NCI-H1436 treated with DMSO at 0.1 percent for 48 hours (cell line): ENCODE measurements around the gene HLF.

Experiments
- DNase-seq: peaks from one replicate; lab custom pipeline; 2025; lab: John Stamatoyannopoulos, UW

HLF gene

GRCh38 chr17:55274355-55275255 is 9.8 kb downstream of the HLF start:
- DNase-seq: no peak

- DNase-seq: no peak
Measured at GRCh38 chr17:55275894-55276804, 11.4 kb downstream of the HLF start.

- DNase-seq: no peak
Measured at GRCh38 chr17:55278173-55278961, 13.6 kb downstream of the HLF start.

- DNase-seq: no peak
Measured at GRCh38 chr17:55279203-55279602, 14.4 kb downstream of the HLF start.

DNA sequence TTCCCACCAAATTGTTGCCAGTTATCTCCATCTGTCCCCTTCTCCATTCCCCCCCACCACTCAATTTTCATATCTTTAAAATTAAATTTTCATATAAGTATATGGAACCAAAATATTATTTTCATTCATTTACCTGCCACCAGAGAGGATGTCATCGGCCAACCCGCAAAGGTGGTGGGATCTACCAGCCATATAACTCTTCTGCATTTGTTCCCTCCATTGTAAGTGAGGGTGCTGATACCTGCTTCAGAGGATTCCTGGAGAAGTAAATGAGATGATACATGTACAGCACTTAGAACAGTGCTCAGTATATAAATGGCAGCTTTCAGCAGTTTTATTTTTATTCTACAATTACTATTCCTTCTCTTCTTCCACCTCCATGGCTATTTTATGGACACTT is 15.0 kb downstream of the HLF start:
- DNase-seq: no peak

DNA sequence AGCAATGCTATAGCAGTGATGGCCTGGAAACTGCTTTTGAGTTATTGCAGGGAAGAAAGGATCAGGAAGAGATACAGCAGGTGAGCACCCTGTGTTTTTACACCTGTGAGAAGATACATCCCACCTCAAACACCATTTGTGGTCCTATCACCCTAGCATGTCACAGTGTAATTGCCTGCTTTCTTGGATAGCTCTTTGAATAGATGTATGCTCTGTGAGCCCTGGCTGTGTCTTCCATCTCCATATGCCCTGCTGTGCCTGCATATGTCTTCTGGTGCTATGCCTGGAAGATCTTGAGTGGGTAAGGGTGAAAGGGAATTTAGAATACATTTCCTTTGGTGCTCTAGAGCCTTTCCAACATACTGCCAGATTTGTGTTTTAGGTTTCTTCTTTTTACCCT is 15.5 kb downstream of the HLF start:
- DNase-seq: no peak

GRCh38 chr17:55281649-55282378 is 17.1 kb downstream of the HLF start:
- DNase-seq: no peak

- DNase-seq: no peak
Measured at GRCh38 chr17:55282379-55282702, 17.6 kb downstream of the HLF start.

DNA sequence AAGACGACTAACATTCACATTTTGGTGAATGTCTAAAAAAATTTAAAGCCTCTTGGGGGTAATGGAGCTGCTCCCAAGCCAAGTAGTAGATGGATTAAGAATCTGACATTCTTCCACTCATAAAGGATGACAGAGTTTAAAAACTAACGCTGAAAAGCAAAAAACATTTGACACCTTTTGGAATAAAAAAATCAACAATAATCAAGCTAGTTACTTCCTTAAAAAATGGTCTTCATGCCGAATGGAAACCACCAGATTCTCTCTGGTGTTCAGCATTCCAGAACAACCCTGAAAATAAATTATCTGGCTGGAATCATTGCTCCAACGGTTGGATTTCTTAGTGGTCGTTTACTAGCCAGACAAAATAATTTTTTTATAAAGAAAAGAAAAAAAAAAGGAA is 18.0 kb downstream of the HLF start:
- DNase-seq: no peak

DNA sequence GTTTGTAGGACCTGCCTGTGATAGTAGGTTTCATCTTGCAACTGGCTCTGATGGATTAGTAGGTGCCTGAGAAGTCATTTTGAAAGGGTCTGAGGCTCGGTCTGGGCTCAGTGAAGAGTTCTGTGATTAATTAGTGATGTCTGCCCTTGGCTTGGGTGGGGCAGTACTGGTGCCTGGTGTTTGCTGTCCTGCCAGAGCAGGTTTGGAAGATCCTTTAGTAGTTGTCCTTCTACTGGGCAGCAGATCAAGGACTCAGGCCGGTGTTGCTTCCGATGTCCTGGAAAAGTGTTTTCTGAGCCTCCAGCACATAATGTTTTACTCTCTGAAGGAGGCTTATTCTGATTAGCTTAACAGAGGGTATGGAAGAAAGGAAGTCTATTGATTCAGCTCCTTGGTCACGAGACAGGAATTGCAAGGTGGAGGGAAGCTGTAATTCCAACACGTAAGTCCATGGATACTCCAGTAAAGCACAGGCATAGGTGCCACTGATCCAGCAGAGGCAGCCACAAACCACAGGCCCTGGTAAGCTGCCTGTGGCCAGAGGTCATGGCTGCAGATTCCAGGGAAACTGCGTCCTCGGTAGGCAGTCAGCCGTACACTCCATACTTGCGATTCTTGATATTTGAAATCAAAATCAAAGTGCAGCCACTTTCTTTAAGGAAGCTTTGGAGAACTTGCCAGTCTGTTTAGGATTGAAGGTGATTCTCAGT is 18.7 kb downstream of the HLF start:
- no peak for DNase-seq

GRCh38 chr17:55284001-55284884 is 19.5 kb downstream of the HLF start:
- DNase-seq: no peak

- DNase-seq: no peak
Measured at GRCh38 chr17:55284944-55285339, 20.2 kb downstream of the HLF start.

GRCh38 chr17:55285340-55286301 is 20.9 kb downstream of the HLF start:
- DNase-seq: peak; percentile 14

GRCh38 chr17:55286681-55287589 is 22.2 kb downstream of the HLF start:
- no peak for DNase-seq

DNA sequence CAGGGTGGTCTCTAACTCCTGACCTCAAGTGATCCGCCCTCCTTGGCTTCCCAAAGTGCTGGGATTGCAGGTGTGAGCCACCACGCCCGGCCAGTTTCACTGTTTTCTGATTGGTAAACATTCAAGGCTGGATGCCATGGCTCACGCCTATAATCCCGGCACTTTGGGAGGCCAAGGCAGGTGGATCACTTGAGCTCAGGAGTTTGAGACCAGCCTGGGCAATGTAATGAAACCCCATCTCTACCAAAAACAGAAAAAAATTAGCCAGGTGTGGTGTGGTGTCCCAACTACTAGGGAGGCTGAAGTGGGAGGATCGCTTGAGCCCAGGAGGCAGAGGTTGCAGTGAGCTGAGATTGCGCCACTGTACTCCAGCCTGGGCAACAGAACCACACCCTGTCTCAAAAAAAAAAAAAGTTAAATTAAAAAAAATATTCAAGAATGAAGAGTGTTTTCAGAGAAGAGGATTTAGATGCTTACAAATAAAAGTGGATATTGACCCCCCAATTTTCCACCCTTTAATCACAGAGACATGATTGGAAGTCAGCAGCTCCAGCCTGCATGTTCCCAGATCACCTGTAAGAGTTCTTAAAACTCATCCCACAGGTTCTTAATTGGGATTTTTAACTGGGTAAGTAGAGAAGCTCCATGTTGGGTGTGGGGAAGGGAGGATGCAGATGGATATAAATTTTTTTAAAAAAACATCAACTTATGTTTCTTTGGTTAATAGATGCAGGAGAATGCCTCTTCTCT is 23.8 kb downstream of the HLF start:
- DNase-seq: no peak

GRCh38 chr17:55289106-55289446 is 24.3 kb downstream of the HLF start:
- no peak for DNase-seq

- no peak for DNase-seq
Measured at GRCh38 chr17:55289978-55290377, 25.2 kb downstream of the HLF start.
